Measurements from ENCODE around the gene TLNRD1.

Gene TLNRD1

DNA sequence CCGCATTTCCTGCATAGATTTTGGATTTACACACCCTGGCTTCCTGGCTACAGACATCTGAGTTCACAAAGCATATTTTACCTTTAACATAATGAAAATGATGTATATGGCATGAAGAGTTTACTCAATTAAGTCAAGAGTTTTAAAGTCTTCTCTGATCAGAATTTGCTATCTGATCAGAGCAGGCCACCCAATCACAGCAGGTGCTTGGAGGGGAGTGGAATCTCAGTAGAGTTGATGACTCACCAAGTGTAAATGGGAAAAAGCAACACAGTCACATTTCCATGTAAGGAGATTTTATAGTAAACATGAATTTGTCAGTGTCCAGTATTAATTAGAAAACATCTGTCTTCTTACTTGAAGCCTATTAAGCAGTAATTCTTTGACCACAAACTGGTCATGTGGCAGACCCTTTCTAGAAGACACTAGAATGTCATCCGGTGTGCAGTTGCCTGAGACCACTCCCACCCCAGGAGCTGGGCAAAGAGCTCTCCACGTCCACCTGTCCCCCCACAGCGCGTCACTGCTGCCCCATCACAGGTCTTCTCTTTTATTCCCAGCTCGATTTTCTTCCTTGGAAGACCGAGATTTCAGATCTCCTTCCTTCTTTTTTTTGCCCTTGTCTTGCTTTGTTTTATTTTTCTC is 21.9 kb upstream of the TLNRD1 start:
- DNase-seq (ENCODE audit: low read depth) = no peak
- no peak for TF ChIP-seq CTCF (IDR thresholded peaks at IDR 0.05; ENCODE audit: low read depth, low read length, missing control alignments)
- H3K4me3 ChIP-seq (ENCODE audit: low read depth, low read length) = no peak overlapping the region

DNA sequence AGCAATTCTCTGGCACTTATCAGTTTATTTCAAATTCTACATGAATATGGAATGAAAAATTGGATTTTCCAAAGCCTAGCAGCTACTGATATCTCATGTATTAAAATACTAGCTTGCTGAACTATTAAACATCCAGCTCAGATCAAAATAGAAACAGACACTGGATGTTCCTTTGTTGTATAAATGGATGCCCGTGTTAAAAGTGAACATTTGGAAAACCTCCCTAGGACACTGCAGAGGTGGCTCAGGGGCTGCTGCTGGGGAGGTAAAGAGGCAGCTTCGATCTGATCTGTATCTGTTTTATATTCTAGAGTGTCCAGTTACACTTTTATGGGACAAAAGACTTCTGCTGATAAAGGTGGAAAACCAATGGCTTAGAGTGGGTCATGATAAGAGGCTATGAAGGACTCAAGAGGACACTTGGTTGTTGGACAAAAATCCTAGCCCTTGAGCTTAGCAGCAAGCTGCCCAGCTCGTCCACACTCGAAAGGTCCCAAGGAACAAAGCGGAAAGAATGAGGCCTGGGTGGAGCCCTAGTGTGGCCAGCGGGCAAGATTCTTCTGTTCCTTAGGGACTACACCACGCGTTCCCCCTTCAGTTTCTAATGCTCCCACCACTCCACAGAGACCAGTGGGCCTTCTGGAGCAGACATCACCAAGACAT is 21.1 kb upstream of the TLNRD1 start:
- no peak overlapping the region for H3K4me3 ChIP-seq (ENCODE audit: low read depth, low read length)
- TF ChIP-seq CTCF (IDR thresholded peaks at IDR 0.05; ENCODE audit: low read depth, low read length, missing control alignments) = no peak
- no peak for DNase-seq (ENCODE audit: low read depth)

GRCh38 chr15:80982205-80982604 is 18.5 kb upstream of the TLNRD1 start:
- H3K4me3 ChIP-seq (ENCODE audit: low read depth, low read length) = no peak overlapping the region
- TF ChIP-seq CTCF (IDR thresholded peaks at IDR 0.05; ENCODE audit: low read depth, low read length, missing control alignments) = peak; percentile 41
- no peak for DNase-seq (ENCODE audit: low read depth)

DNA sequence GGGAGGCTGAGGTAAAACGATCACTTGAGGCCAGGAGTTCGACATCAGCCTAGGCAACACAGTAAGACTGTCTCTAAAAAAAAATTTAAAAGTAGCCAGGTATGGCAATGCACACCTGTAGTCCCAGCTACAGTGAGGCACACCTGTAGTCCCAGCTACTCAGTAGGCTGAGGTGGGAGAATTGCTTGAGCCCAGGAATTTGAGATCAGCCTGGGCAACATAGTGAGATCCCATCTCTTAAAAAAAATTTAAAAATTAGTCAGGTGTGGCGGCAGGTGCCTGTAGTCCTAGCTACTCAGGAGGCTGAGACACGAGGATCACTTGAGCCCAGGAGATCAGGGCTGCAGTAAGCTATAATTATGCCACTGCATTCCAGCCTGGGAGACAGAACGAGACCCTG is 17.9 kb upstream of the TLNRD1 start:
- no peak overlapping the region for H3K4me3 ChIP-seq (ENCODE audit: low read depth, low read length)
- no peak for DNase-seq (ENCODE audit: low read depth)
- no peak for TF ChIP-seq CTCF (IDR thresholded peaks at IDR 0.05; ENCODE audit: low read depth, low read length, missing control alignments)

- no peak for TF ChIP-seq CTCF (IDR thresholded peaks at IDR 0.05; ENCODE audit: low read depth, low read length, missing control alignments)
- DNase-seq (ENCODE audit: low read depth) = no peak
- H3K4me3 ChIP-seq (ENCODE audit: low read depth, low read length) = no peak overlapping the region
These were observed 15.9 kb upstream of the TLNRD1 start for GRCh38 chr15:80984856-80985255.

- DNase-seq (ENCODE audit: low read depth) = no peak
- no peak for TF ChIP-seq CTCF (IDR thresholded peaks at IDR 0.05; ENCODE audit: low read depth, low read length, missing control alignments)
- no peak overlapping the region for H3K4me3 ChIP-seq (ENCODE audit: low read depth, low read length)
These were observed 14.7 kb upstream of the TLNRD1 start for GRCh38 chr15:80985981-80986380.

DNA sequence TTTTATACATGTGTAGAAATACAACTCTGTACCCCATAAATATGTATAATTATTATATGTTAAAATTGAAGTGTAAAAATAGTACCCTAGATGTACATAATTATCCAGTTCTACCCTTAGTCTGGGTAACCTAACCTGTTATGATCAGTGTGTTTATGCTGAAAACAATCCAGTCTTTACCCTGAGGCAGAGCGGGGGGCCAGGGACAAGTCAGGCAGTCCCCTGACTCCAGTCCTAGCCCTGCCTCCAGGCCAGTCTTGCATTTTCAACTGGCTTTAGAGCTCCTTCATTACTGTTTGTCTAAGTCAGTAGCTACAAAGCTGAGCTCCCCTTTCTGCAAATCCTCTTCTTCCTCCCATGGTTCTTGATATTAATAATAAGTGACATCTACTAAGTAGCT is 14.2 kb upstream of the TLNRD1 start:
- no peak for TF ChIP-seq CTCF (IDR thresholded peaks at IDR 0.05; ENCODE audit: low read depth, low read length, missing control alignments)
- no peak overlapping the region for H3K4me3 ChIP-seq (ENCODE audit: low read depth, low read length)
- no peak for DNase-seq (ENCODE audit: low read depth)
